NCI-H2081 (cell line): ENCODE data around the gene INKA1.

Experiments used
- DNase-seq, 2 experiments: peaks; one replicate each; lab custom pipeline; 2025; lab: John Stamatoyannopoulos, UW

INKA1 gene

DNA sequence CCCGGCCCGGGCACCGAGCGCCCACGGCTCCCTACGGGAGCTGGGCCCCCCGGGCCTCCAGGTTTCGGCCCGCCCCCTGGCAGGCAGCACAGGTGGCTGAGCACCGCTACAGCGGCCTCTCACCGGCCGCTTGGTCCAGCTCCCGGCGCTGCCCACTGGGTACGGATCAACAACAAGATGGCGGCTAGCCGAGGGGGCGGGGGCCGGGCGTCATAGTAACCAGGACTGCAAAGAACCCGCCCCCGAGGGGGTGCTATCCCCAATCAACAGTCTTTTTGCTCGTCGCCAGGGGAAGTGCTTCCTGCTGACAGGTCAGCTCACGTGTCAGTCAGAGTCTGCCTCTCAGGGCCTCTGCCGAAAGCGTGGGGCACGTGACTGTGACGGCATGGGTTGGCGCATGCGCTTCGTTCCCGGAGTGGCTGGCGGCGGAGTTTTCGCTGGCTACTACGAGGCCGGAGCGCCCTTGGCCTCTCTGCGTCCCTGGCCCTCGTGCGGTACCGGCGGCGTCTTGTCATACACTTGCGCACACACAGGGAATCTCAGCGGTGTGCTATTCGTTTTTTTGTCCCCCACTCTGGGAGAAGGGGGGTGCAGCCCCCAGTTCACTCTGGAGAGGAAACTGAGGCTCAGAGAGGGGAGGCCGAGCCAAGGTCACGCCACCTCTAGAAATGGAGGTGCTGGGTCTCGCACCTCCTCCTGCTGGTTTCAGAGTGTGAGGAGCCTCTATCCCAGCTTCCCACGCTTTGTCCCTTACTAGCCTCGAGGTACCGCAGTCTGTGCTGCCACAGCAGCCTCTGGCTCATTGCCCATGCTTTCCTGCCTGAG is 16.5 kb upstream of the INKA1 start, which contains the start of gene IP6K1:
IP6K1 (minus strand) TSS at position 186 of the 825 bp plus-strand sequence. CDS start 38,502 bp downstream, outside the sequence.
- peak; percentile 98 to 99 for DNase-seq

DNA sequence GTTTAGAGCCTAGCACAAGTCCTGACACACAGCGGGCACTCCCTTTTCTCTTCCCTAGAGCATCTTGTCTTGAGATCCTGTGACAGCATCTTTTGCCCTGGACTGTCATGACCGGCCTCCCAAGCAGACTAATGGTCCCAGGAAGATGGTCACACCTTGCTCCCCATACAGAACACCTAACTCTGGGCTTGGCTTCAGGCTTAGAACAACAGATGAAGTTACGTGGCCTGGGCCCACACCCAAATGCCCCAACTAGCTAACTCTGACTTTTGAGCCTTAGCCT is 15.9 kb upstream of the INKA1 start:
- DNase-seq: no peak

DNA sequence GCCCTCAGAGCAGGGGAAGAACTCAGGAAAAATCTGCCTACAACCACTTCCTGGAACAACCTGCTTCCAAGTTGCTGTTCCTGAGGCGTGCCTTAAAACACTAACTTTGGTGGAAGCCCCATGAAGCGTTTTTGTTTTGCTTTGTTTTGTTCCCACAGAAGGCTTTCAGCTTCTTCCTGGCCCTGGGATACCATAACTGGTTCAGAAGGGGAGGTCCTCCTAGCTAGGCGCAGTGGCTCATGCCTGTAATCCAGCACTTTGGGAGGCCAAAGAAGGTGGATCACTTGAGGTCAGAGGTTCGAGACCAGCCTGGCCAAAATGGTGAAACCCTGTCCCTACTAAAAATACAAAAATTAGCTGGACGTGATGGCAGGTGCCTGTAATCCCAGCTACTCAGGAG is 15.5 kb upstream of the INKA1 start:
- no peak for DNase-seq

DNA sequence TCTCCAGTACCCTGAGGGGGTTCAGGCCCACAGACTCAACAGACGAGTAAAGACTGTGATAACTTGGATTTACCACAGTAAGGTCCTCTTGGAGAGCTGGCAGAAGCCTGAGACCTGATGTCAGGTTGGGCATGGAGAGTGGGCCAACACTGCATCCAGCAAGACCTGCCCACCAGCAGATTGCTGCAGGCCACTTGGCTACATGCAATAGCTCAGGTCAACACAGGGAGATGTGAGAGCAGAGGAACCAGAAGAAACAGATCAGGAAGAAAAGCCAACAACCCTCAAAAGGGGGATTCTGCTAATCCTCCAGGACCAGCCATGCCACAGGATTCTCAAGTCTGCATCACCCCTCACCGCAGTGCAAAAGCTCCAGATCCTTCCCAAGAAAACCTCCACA is 15.0 kb upstream of the INKA1 start:
- DNase-seq: no peak

DNA sequence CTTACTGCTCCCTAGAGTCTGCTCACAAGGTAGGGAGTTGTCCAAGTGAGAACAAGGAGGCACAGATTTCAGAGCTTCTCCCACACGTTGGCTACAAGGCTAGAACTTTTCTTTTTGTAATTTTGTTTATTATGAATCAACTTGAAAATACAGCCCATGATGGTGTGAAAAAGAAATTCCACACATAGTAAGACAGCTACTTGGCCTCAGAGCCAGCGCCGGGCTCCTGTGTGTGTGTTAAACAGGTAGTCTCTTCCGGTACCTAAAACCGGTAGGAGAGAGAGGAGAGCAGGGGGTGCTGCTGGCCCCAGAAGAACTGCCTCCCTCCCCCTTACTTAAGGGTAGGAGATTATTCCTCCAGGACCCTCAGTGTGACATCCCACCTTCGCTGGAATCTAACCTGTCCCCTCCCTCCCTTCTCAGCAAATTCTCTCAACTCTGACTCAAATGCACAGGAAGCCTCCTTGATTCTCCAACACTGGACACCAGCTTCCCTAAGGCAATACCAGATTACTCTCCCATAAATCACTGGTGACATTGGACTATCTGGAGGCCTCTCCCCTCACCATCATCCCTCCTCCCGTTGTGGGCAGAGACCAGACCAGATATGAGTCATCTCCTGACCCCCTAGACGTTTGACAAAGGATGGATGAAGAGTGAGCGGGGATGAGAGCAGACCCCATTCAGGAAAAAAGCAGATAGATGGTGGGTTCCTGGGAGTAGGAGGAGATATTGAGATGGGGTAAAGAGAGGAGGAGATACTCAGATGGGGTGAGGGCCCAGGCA is 12.2 kb upstream of the INKA1 start:
- DNase-seq: no peak

DNA sequence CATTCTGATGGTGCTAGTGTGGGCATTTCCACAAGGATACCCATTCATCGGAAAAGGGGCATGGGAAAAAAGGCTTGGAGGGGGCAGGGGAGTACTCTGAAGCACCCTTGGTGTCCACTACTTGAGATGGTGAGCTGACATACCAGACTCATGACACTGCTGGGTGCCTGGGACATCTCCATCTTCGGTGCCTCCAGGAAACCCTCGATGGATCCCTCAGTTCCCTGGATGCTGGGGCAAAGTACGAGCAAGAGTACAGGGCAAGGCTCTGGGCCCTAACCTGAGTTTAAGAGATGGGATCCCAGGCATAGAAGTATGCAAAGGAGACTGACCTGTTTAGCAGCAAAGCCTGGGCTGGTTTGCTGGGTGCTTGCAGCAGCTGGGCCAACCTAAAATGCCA is 11.5 kb upstream of the INKA1 start:
- no peak for DNase-seq

DNA sequence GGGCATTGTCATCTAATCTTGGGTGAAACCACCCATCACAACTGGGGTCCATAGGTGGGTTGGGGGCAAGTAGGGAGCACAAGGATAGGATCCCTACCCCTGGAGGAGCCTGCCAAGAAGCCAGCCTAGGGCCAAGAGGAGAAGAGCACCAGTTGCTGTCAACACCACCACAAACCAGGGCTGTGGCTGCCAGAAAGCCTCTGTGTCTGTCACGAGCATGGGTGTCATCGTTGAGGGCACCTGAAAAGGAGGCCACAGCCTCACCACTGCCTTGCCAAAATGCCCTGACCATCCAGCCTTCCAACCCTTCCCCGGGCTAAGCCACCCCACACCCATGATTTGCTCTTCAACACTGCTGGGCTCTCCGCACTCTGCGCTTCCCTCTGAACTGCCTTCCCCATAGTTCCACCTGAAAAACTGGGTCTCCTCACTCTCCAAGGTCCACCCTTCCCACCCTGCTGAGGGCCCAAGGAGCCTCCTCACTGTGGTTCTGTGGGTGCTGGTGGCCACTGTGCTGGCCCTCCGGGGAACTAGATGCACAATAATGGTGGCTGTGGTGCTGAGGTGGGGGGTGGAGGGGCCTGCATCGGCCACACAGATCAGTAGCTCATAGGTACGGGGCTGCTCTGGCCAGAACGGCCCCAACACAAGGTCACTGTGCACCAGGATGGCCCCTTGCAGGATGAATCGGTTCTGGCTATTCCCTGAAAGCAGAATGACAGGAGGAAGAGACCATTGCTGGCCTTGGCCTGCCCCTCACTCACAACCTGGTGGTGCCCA is 10.5 kb upstream of the INKA1 start:
- DNase-seq: no peak

DNA sequence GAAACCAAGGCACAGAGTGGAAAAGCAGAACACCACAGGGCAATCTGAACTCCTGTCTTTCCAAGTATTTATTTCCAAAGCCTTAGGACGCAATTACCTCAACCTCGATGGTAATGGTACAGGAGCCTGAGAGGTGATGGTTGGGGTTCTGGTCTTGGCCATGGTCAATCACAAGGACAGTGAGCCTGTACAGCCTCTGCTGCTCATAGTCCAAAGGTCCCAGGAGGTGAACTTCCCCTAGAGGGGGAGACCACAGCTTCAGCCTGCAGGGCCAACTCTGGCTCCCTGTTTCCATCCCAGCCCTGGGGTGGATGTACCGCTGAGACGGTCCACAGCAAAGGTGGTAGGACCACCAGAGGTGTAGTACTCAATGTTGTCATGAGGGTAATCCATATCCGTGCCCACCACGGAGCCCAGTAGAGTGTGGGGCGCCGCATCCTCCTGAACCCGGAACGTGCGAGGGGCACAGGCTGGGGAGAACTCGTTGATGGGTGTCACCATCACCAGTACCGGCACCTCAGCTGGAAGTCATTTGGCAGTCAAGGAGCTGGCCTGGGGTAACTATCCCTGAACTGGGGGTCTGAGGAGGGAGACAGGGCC is 9.5 kb upstream of the INKA1 start:
- no peak for DNase-seq

DNA sequence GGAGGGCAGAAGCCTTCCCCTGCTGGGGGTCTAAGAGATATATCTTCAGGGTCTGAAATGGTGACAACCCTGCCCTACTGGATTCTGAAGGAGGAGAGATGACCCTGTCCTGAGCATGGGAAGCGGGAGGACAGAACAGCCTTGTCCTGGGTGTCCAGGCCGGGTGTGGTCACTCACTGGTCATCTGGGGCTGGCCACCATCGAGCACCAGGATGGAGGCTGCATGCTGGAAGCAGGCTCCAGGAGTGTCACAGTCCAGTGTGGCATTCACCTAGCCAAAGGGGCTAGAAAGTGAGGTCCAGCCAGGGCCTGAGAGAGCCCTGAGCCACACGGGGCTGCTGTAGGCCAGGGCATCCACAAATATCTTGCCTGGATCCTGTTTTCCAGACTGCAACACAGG is 8.6 kb upstream of the INKA1 start:
- no peak for DNase-seq

DNA sequence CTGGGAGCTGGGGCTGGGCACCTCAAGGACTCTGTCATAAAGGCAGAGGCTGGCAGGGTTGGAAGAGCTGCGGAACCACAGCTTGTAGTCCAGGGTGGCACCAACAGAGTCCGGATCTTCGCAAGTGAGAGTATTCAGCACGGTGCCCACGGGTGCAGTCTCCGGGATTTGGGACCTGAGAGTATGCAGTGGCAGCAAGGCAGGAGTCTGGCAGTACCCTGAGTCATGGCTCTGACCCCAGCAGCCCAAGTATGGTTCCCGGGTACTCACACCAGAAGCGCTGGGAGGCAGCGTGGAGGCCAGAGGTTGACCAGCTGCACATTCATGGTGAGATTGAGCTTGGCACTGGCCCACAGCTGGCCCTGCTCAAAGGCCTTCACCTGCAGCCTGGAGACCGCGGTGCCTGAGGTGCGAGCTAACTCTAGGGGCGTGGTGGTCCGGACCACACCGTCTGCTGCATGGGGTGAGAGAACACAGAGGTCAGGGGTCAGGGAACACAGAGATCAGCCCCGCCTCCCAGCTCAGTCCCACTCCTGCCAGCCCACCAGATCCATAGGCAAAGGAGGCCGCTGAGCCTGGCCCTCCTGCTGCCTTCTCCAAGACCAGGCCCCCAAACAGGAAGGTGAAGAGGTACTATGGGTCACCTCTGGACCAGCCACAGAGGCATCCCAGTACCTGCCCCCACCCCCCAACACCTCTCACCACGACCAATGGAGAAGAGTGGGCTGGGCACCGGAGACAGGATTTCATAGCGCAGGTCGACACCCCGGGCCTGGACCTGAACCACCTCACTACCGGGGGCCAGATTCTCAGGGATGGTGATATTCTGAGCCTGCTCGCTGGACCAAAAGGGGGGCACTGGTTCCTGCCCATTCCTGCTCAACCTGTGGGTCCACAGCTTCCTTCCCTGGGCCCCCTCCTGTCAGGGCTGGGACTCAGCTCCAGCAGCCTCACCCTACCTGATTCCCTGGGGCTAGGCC is 7.8 kb upstream of the INKA1 start:
- no peak for DNase-seq

DNA sequence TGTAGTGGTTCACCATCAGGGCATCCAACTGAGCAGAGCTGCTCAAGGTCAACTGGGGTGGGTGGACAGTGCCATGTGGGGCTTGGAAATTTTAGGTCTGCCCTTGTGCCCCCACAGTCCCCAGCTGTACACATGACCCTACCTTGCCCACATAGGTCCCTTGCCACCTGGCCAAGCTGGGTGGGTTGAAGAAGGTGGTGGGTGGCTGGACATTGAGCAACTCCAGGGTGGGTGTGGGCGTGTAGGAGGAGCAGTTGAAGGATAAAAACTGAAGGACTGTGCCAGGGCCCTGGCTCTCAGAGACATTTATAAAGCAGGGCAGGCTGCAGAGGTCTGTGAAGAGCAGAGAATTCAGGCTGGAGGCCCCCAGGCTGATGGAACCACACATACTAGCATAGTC is 4.0 kb upstream of the INKA1 start:
- no peak for DNase-seq

DNA sequence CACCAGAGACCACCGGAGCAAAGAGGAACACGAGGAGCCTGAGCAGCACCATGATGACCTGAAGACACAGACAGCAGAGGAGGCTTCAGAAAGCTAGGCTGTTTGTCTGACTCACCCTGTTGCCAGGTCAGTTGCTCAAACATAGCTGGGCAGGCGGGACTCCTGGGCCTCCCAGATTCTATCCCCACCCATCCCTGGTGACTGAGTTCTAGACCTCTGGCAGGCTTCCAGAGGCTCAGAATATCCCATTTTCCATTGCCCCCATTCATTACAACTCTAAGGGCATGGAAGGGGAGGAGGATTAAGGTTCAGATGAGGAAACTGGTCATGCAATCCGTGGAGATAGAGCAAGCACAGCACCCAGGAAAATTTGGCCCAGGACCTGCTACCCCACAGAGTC is 3.3 kb upstream of the INKA1 start, which contains the start of gene CDHR4:
CDHR4 (minus strand) TSS at position 113 of the 400 bp plus-strand sequence; CDS start at position 52, 61 bp downstream.
- DNase-seq: no peak

DNA sequence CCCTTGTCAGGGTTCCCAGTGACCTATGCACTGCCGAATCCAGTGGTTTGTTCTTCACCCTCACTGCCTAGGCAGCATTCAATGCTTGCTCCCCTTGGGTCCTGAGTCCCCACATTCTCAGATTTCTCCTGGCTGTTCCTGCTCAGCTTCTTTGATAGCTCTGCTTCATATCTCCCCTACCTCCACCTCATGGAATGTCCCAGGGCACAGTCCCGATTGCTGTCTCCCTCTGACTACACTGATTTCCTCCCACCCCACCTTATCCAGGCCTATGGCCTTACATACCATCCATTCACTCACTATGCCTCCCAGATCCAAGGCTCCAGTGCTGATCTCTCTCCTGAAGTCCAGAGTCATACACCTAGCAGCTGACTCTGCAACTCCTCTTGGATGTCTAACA is 1.9 kb upstream of the INKA1 start:
- no peak for DNase-seq

DNA sequence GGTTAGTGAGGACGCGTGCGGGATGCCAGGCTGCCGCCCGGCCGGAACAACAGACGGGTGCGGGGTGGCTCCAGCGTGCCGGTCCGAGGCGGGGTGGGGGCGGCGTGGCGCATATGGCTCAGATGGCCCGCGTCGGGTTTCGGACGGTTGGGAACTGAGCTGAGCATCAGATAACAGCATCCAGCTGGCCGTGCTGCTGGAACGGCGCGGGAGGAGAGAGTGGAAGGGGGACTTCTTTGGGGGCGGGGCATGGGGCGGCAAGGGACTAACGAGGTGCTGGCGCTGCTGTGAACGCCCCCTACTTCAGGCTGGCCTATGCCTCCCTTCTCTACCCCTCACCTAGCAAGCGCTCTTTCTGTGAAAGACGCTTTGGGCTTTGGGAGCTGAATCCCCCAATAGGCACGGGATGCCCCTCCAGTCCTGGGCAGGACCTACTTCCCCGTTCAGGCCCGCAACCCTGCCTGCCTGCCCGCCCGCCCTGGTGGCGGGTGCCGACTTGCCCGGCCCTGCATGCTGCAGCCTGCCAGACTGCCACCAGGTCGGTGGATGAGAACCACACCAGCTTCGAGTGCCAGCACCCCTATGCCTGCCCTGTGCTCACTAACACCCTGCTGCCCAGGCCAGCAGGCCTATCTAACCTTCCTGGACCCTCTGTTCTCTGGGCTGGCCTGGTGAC is 542 bp downstream of the INKA1 start:
- DNase-seq: no peak

DNA sequence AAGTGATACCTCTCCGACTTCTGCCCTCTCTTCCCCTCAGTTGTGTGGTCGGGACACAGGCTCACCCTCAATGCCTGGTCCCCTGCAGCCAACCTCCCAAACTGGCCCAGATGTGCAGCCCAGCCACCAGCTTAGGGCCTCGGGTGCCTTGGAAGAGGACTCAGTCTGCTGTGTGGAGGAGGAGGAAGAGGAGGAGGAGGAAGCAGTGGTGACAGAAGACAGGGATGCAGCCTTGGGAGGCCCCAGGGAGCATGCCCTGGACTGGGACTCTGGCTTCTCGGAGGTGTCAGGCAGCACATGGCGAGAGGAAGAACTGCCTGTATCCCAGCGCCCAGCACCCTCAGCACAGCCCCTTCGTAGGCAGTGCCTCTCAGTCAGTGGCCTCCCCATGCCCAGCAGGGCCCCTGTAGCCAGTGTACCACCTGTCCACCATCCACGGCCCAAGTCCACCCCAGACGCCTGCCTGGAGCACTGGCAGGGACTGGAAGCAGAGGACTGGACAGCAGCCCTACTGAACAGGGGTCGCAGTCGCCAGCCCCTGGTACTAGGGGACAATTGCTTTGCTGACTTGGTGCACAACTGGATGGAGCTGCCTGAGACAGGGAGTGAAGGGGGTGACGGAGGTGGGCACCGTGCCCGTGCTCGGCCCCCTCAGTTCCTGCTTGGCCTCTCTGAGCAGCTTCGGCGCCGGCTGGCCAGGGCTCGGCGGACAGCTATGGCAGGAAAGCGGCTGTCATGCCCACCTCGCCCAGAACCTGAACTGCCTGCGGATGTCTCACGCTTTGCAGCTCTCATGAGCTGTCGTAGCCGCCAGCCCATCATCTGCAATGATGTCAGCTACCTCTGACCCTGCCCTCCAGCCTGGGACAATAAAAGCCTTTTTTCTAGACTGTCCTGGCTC is 1.3 kb downstream of the INKA1 start:
- DNase-seq: no peak

DNA sequence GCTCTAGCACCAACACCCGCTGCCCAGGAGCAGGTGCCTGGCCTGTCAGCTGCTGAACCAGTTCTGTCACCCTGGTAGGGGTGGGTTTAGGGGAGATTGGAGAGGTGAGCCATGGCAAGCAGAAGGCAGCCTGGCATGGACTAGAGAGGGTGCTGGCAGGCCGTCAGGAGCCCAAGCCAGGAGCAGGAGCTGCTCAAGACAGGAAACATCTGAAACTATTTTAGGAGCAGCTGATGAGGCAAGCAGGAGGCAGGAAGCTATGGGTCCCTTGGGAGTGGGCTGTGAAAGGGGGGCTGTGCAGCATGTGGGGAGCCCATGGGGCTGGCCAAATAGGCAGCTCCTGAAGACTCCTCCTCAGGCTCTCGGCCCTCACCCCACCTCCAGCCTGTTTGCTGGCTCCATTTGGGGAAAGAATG is 2.3 kb downstream of the INKA1 start:
- DNase-seq: no peak

DNA sequence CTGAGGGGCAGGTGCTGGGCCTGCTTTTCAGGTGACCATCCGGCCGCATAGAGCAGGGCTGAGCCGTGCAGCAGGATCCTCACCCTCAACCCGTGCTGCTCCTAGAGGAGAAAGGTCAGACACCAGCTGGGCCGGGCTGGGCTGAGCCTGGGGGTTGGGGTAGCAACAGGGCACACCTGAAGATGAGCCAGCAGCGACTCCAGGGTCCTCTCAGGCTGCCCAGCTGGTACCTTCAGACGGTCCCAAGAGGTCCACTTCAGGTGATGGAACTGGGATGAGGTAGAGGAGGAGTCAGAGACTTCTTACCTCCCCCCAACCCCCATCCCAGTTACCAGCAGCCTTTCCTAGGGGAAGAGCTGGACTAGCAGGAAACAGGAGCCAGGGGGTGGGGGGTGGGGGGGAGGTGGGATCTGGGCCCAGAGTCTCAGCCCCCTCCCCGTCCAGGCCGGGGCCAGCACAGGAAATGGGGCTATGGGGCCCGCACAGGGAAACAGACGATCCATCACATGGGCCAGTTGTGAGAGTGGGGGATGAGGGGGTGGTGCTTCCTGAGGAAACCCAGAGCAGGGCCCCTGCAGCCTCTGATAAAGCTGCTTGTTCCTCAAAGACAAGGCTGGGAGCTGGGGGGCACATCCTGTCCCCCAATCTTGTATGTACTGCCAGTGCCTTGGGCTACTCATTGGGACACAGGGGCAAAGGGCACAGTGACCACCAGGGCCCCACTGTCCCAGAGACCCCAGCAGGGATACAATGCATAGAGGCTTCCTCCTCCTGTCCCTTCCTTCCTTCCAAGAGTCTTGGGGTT is 3.0 kb downstream of the INKA1 start:
- DNase-seq: no peak

DNA sequence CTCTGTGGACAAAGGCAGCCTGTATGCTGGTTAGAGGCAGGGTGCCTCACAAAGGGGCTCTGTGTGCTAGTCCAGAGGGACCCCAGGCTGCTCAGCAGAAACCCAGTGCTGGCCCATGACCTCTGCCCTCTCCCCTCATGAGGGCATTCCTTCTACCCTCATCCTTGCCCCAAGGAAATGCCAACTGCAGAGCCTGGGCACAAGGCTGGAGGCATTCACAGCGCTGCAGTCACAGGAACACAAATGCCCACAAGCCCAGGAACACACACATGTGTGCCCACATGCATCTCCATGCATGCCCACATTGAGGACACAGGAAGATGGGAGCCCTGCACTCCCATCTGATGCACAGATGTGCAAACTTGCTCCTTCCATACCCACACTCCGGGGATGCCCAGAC is 3.8 kb downstream of the INKA1 start:
- no peak for DNase-seq
